ENCODE measurements around the gene ISOC2. TPM values are rescaled to one million over a fixed set of nuclear protein-coding genes. Genes with fewer than 3 reads are reported as not detected.

Gene ISOC2
- total and polyA plus RNA-seq, 8 donors: 23.8 to 49.4 (median 31.8) TPM

- intact Hi-C loops (cut with DNase I): no loop called here
- TF ChIP-seq, protein P1, sequence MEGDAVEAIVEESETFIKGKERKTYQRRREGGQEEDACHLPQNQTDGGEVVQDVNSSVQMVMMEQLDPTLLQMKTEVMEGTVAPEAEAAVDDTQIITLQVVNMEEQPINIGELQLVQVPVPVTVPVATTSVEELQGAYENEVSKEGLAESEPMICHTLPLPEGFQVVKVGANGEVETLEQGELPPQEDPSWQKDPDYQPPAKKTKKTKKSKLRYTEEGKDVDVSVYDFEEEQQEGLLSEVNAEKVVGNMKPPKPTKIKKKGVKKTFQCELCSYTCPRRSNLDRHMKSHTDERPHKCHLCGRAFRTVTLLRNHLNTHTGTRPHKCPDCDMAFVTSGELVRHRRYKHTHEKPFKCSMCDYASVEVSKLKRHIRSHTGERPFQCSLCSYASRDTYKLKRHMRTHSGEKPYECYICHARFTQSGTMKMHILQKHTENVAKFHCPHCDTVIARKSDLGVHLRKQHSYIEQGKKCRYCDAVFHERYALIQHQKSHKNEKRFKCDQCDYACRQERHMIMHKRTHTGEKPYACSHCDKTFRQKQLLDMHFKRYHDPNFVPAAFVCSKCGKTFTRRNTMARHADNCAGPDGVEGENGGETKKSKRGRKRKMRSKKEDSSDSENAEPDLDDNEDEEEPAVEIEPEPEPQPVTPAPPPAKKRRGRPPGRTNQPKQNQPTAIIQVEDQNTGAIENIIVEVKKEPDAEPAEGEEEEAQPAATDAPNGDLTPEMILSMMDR (IDR thresholded peaks at IDR 0.05): no peak
- Histone ChIP-seq H3K36me3 (peaks cover 0 to 8% of the 10 kb centered on the region in 2 donors), H3K27me3 (peaks cover 17 to 18% of the 10 kb centered on the region in 2 donors), H3K9me3 (no peaks in the 10 kb centered on the region), H3K4me1 (peaks cover 6 to 31% of the 10 kb centered on the region in 2 donors), H3K27ac (no peak overlapping the region), H3K4me3 (no peak overlapping the region)
- DNase-seq: no peak
- no peak for ATAC-seq
Measured at GRCh38 chr19:55456347-55456746, 5.1 kb downstream of the ISOC2 start.

GRCh38 chr19:55455576-55456235, 5.7 kb downstream of the ISOC2 start:
- DNase-seq (no peak), ATAC-seq (no peak)
- Histone ChIP-seq H3K36me3 (peaks cover 0 to 8% of the 10 kb centered on the region in 2 donors), H3K27me3 (peaks cover 19 to 24% of the 10 kb centered on the region in 2 donors), H3K27ac (no peak overlapping the region), H3K4me1 (peaks cover 6 to 27% of the 10 kb centered on the region in 2 donors), H3K9me3 (no peaks in the 10 kb centered on the region), H3K4me3 (no peak overlapping the region)
- intact Hi-C loops (cut with DNase I): no loop called here
- TF ChIP-seq, protein P1 (IDR thresholded peaks at IDR 0.05): no peak

- H3K36me3 ChIP-seq: peaks cover 0 to 8% of the 10 kb centered on the region in 2 donors
- H3K27me3 ChIP-seq: peaks cover 19 to 26% of the 10 kb centered on the region in 2 donors
- intact Hi-C loops (cut with DNase I): no loop called here
- DNase-seq: peak in 1 of 4 donors; percentile 80
- TF ChIP-seq, protein P1 (IDR thresholded peaks at IDR 0.05): peak; percentile 19 to 41
- H3K9me3 ChIP-seq: no peaks in the 10 kb centered on the region
- H3K4me3 ChIP-seq: no peak overlapping the region
- no peak overlapping the region for H3K27ac ChIP-seq
- peaks cover 2 to 18% of the 10 kb centered on the region in 2 donors for H3K4me1 ChIP-seq
- peak; percentile 29 for ATAC-seq
Measured at GRCh38 chr19:55454787-55455243, 6.6 kb downstream of the ISOC2 start.

DNA sequence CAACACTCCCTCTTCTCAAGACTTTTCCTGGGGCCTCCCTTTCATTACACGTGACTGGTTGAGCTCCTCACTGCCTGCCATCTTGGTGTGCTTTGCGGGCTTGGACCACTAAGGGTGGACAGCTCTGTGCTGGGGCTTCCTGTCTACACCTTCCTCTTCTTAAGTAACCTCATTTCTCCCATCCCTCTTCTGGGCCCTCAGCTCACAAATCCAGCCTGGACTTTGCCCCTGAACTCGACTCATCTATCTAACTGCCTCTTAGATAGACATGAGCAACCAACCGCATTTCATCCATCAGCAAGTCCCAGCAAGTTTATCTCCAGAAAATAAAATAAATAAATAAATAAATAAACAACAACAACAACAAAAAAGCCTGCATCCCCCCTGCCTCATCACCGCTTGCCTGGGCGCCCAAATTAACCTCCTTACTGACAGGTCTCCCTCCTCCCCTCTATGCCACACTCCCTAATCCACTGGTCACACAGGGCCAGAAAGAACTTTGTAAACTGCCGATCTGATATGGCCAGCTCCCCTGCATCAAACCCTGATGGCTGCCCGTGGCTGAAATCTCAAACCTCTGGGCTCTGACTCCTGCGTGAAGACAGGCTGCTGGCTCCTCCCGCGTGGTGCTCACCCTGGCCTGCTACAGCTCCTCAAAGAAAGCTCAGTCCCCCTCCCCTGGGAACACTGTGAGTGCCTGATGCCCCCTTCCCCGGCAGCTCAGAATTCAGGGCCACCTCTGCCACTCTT, 7.8 kb downstream of the ISOC2 start:
- ATAC-seq: no peak
- peak in 1 of 4 donors; percentile 34 for DNase-seq
- intact Hi-C loops (cut with DNase I): no loop called here
- Histone ChIP-seq H3K27ac (no peak overlapping the region), H3K4me3 (no peak overlapping the region), H3K27me3 (peaks cover 21 to 35% of the 10 kb centered on the region in 2 donors), H3K9me3 (no peaks in the 10 kb centered on the region), H3K36me3 (peaks cover 0 to 8% of the 10 kb centered on the region in 2 donors), H3K4me1 (peaks cover 0 to 15% of the 10 kb centered on the region in 2 donors)
- TF ChIP-seq, protein P1 (IDR thresholded peaks at IDR 0.05): no peak

- Histone ChIP-seq H3K4me3 (no peak overlapping the region), H3K36me3 (peaks cover 0 to 8% of the 10 kb centered on the region in 2 donors), H3K27ac (no peak overlapping the region), H3K27me3 (peaks cover 21 to 35% of the 10 kb centered on the region in 2 donors), H3K9me3 (no peaks in the 10 kb centered on the region), H3K4me1 (peaks cover 0 to 15% of the 10 kb centered on the region in 2 donors)
- ATAC-seq (peak; percentile 70), DNase-seq (peak in 3 of 4 donors; percentile 64 to 89 (median 76))
- intact Hi-C loops (cut with DNase I): no loop called here
- TF ChIP-seq, protein P1 (IDR thresholded peaks at IDR 0.05): no peak
Measured at GRCh38 chr19:55452749-55453346, 8.6 kb downstream of the ISOC2 start.
